ENCODE data around the gene PACSIN2. TPM values are rescaled to one million over a fixed set of nuclear protein-coding genes. Genes with fewer than 3 reads are reported as not detected.

Gene PACSIN2
- total and polyA plus RNA-seq, 2 of the 13 experiments (the other 11 are each of a cell fraction or from before 2014, with no cell fraction given), result 54.1 to 68.8 TPM

DNA sequence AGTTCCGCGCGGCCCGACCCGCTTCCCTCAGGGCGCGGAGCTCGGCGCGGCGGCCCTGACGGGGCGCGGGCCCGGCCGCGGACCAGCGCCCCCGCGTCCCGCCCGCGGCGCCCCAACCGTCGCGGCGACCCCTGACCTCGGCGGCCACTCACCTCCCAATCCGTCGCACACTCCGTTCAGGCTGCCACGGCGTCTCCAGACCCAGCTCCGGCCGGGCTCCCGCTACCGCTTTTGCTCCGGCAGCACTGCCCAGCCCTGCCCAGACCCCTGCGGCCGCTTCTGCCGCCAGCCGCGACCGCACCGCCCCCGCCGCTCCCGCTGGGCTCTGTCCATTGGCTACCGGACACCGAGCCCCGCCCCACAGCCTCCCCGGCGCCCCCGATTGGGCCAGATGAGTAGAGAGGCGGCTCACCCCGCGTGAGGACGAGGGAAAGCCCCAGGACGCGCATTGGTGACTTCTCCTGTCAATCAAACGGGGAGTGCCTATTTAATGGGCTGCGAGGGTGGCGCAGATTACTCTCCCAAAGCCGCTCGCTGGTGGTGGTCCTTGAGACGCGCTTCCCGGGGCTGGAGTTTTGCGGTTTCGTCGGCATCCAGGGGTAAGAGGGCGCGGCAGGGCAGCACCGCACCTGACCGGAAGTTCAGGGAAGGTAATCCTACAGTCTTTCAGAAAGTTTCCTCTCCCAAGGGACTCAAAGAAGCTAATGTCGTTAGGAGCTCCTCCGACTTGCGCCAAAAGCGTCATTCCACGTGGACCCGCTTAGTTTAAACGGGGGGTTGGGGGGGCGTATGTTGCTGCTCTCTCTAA is at the start of gene PACSIN2 (continued):
- TF ChIP-seq, protein P1, sequence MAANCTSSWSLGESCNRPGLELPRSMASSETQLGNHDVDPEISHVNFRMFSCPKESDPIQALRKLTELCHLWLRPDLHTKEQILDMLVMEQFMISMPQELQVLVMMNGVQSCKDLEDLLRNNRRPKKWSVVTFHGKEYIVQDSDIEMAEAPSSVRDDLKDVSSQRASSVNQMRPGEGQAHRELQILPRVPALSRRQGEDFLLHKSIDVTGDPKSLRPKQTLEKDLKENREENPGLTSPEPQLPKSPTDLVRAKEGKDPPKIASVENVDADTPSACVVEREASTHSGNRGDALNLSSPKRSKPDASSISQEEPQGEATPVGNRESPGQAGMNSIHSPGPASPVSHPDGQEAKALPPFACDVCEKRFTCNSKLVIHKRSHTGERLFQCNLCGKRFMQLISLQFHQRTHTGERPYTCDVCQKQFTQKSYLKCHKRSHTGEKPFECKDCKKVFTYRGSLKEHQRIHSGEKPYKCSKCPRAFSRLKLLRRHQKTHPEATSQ (CRISPR knock-in tag; IDR thresholded peaks at IDR 0.05; ENCODE audit: borderline replicate concordance), result no peak
- TF ChIP-seq TCF7 (IDR thresholded peaks at IDR 0.05; ENCODE audit: low read depth) (no peak), CHD2 (IDR thresholded peaks at IDR 0.05; ENCODE audit: low read depth, low read length) (no peak; the same call in 1 of the 2 replicates), ZNF101 (CRISPR knock-in tag; IDR thresholded peaks at IDR 0.05; ENCODE audit: borderline replicate concordance, low read depth) (no peak), ZNF292 (CRISPR knock-in tag; IDR thresholded peaks at IDR 0.05; ENCODE audit: borderline replicate concordance, low read depth) (no peak), ZKSCAN1 (IDR thresholded peaks at IDR 0.05; ENCODE audit: low read length) (no peak), POLR2AphosphoS5 (IDR thresholded peaks at IDR 0.05; ENCODE audit: low read depth, low read length) (peak; percentile 99), ZNF337 (CRISPR knock-in tag; IDR thresholded peaks at IDR 0.05; ENCODE audit: borderline replicate concordance, low read depth) (peak; percentile 68; the same call in 1 of the 2 replicates), ZFP37 (CRISPR knock-in tag; IDR thresholded peaks at IDR 0.05; ENCODE audit: borderline replicate concordance) (peak; percentile 84; the same call in 1 of the 2 replicates), BRD4 (CRISPR knock-in tag; IDR thresholded peaks at IDR 0.05) (no peak; the same call in 1 of the 2 replicates), ZNF124 (CRISPR knock-in tag; IDR thresholded peaks at IDR 0.05) (peak; percentile 89; the same call in 1 of the 2 replicates)
- TF ChIP-seq, protein P2, sequence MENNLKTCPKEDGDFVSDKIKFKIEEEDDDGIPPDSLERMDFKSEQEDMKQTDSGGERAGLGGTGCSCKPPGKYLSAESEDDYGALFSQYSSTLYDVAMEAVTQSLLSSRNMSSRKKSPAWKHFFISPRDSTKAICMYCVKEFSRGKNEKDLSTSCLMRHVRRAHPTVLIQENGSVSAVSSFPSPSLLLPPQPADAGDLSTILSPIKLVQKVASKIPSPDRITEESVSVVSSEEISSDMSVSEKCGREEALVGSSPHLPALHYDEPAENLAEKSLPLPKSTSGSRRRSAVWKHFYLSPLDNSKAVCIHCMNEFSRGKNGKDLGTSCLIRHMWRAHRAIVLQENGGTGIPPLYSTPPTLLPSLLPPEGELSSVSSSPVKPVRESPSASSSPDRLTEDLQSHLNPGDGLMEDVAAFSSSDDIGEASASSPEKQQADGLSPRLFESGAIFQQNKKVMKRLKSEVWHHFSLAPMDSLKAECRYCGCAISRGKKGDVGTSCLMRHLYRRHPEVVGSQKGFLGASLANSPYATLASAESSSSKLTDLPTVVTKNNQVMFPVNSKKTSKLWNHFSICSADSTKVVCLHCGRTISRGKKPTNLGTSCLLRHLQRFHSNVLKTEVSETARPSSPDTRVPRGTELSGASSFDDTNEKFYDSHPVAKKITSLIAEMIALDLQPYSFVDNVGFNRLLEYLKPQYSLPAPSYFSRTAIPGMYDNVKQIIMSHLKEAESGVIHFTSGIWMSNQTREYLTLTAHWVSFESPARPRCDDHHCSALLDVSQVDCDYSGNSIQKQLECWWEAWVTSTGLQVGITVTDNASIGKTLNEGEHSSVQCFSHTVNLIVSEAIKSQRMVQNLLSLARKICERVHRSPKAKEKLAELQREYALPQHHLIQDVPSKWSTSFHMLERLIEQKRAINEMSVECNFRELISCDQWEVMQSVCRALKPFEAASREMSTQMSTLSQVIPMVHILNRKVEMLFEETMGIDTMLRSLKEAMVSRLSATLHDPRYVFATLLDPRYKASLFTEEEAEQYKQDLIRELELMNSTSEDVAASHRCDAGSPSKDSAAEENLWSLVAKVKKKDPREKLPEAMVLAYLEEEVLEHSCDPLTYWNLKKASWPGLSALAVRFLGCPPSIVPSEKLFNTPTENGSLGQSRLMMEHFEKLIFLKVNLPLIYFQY (CRISPR knock-in tag; IDR thresholded peaks at IDR 0.05; ENCODE audit: borderline replicate concordance), result no peak; the same call in 1 of the 2 replicates
- TF ChIP-seq, protein P3, sequence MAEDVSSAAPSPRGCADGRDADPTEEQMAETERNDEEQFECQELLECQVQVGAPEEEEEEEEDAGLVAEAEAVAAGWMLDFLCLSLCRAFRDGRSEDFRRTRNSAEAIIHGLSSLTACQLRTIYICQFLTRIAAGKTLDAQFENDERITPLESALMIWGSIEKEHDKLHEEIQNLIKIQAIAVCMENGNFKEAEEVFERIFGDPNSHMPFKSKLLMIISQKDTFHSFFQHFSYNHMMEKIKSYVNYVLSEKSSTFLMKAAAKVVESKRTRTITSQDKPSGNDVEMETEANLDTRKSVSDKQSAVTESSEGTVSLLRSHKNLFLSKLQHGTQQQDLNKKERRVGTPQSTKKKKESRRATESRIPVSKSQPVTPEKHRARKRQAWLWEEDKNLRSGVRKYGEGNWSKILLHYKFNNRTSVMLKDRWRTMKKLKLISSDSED (CRISPR knock-in tag; IDR thresholded peaks at IDR 0.05), result no peak
- TF ChIP-seq, protein P4, sequence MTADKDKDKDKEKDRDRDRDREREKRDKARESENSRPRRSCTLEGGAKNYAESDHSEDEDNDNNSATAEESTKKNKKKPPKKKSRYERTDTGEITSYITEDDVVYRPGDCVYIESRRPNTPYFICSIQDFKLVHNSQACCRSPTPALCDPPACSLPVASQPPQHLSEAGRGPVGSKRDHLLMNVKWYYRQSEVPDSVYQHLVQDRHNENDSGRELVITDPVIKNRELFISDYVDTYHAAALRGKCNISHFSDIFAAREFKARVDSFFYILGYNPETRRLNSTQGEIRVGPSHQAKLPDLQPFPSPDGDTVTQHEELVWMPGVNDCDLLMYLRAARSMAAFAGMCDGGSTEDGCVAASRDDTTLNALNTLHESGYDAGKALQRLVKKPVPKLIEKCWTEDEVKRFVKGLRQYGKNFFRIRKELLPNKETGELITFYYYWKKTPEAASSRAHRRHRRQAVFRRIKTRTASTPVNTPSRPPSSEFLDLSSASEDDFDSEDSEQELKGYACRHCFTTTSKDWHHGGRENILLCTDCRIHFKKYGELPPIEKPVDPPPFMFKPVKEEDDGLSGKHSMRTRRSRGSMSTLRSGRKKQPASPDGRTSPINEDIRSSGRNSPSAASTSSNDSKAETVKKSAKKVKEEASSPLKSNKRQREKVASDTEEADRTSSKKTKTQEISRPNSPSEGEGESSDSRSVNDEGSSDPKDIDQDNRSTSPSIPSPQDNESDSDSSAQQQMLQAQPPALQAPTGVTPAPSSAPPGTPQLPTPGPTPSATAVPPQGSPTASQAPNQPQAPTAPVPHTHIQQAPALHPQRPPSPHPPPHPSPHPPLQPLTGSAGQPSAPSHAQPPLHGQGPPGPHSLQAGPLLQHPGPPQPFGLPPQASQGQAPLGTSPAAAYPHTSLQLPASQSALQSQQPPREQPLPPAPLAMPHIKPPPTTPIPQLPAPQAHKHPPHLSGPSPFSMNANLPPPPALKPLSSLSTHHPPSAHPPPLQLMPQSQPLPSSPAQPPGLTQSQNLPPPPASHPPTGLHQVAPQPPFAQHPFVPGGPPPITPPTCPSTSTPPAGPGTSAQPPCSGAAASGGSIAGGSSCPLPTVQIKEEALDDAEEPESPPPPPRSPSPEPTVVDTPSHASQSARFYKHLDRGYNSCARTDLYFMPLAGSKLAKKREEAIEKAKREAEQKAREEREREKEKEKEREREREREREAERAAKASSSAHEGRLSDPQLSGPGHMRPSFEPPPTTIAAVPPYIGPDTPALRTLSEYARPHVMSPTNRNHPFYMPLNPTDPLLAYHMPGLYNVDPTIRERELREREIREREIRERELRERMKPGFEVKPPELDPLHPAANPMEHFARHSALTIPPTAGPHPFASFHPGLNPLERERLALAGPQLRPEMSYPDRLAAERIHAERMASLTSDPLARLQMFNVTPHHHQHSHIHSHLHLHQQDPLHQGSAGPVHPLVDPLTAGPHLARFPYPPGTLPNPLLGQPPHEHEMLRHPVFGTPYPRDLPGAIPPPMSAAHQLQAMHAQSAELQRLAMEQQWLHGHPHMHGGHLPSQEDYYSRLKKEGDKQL (CRISPR knock-in tag; IDR thresholded peaks at IDR 0.05; ENCODE audit: low read depth), result 0 out of 2 replicates have a peak, but pooled peaks have one; percentile 15
- TF ChIP-seq, protein P5, sequence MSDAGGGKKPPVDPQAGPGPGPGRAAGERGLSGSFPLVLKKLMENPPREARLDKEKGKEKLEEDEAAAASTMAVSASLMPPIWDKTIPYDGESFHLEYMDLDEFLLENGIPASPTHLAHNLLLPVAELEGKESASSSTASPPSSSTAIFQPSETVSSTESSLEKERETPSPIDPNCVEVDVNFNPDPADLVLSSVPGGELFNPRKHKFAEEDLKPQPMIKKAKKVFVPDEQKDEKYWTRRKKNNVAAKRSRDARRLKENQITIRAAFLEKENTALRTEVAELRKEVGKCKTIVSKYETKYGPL (CRISPR knock-in tag; IDR thresholded peaks at IDR 0.05), result 0 out of 2 replicates have a peak, but pooled peaks have one; percentile 30
